Keratinocyte (primary cell): ENCODE results near the gene TMEM260.
"Not testable (repeated sequence)": the region's sequence is repeated elsewhere in the genome, so short reads cannot be mapped to it uniquely, and the experiment has no call there.

Experiments used
- EZH2 ChIP-seq: IDR thresholded peaks from one replicate; pipeline ENCODE4 v1.6.1; 2012; ENCODE audit warnings: inconsistent platforms, mild to moderate bottlenecking, low read length, moderate library complexity
- TF ChIP-seq, protein P1 (sequence below), 3 experiments: IDR thresholded peaks in 1 of 3; conservative IDR thresholded peaks in 1 of 3; optimal IDR thresholded peaks in 1 of 3; 2 replicates in 2 of 3; 3 replicates in 1 of 3; pipeline versions ENCODE3 to v1.5.1; 2011; ENCODE audit warnings: low read length in 3 of 3, mild to moderate bottlenecking in 3 of 3, moderate library complexity in 2 of 3, control low read depth in 1 of 3, inconsistent platforms in 1 of 3; ENCODE audit not compliant: insufficient read depth in 2 of 3; ENCODE audit errors: extremely low read depth in 1 of 3

DNA sequence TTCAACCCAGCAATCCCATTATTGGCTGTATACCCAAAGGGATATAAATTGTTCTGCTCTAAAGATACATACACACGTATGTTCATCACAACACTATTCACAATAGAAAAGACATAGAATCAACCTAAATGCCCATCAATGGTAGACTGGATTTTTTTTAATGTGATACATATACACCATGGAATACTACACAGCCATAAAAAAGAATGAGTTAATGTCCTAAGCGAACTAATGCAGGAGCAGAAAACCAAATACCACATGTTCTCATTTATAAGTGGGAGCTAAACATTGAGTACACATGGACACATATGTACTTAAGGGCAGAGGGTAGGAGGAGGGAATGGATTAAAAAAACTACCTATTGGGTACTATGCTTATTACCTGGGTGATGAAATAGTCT is 32.1 kb downstream of the TMEM260 start:
- TF ChIP-seq, protein P1, sequence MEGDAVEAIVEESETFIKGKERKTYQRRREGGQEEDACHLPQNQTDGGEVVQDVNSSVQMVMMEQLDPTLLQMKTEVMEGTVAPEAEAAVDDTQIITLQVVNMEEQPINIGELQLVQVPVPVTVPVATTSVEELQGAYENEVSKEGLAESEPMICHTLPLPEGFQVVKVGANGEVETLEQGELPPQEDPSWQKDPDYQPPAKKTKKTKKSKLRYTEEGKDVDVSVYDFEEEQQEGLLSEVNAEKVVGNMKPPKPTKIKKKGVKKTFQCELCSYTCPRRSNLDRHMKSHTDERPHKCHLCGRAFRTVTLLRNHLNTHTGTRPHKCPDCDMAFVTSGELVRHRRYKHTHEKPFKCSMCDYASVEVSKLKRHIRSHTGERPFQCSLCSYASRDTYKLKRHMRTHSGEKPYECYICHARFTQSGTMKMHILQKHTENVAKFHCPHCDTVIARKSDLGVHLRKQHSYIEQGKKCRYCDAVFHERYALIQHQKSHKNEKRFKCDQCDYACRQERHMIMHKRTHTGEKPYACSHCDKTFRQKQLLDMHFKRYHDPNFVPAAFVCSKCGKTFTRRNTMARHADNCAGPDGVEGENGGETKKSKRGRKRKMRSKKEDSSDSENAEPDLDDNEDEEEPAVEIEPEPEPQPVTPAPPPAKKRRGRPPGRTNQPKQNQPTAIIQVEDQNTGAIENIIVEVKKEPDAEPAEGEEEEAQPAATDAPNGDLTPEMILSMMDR (optimal IDR thresholded peaks at IDR 0.05 in 1 of 3, IDR thresholded peaks at IDR 0.05 in 1 of 3, conservative IDR thresholded peaks at IDR 0.05 in 1 of 3; ENCODE audit: extremely low read depth in 1 of 3, insufficient read depth in 2 of 3, low read length in 3 of 3), result not testable (repeated sequence)
- not testable (repeated sequence) for TF ChIP-seq EZH2
